Mesodermal cell (in vitro differentiated cells): ENCODE data around the gene ARGLU1.

Experiments used
- H3K27ac ChIP-seq: 2 replicates; pipeline ENCODE4 v1.7.0; 2013; ENCODE audit warnings: mild to moderate bottlenecking, low read depth, low read length, moderate library complexity; ENCODE audit not compliant: severe bottlenecking
- H3K36me3 ChIP-seq: 2 replicates; pipeline ENCODE4 v1.7.1; 2013; ENCODE audit warnings: mild to moderate bottlenecking, low read length, moderate library complexity; ENCODE audit not compliant: control insufficient read depth, insufficient read depth
- H3K4me1 ChIP-seq: one replicate; pipeline ENCODE4 v1.7.1; 2013; ENCODE audit warnings: mild to moderate bottlenecking, low read length; ENCODE audit not compliant: insufficient read depth, control insufficient read depth, poor library complexity, severe bottlenecking
- H3K4me3 ChIP-seq: 2 replicates; pipeline ENCODE4 v1.7.0; 2013; ENCODE audit warnings: low read length, control low read depth, mild to moderate bottlenecking; ENCODE audit not compliant: insufficient read depth, poor library complexity, severe bottlenecking; ENCODE audit errors: extremely low read depth
- H3K9me3 ChIP-seq: 2 replicates; pipeline ENCODE4 v1.7.1; 2013; ENCODE audit warnings: mild to moderate bottlenecking, low read length, moderate library complexity; ENCODE audit not compliant: control insufficient read depth
- WGBS, 2 experiments: methylation state at CpG; one replicate each; pipeline ENCODE4 v1.1.5; 2013; ENCODE audit warnings: missing lambda C conversion rate in 2 of 2; ENCODE audit not compliant: insufficient coverage in 2 of 2; 5-methylcytosine and 5-hydroxymethylcytosine counted together

ARGLU1 gene

DNA sequence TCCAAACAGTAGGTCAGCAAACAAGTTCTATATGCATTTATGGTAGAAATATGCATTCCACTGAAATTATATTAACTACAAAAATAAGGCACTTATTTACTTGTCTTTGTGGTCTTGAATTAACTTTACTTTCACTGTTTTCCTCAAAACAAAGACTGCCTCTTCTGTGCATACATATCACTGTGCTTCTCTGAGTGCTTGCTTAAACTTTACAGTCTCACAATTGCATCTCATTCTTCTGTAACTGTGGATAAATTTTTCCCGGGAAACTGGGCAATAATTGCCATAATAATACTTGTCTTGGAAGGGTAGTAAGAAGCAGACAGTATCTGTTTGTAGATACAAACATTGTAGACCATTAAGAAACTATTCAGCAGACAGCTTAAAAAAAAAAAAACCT is 70.9 kb downstream of the ARGLU1 start:
- Histone ChIP-seq H3K9me3 (no peaks in the 10 kb centered on the region), H3K27ac (peak overlapping the region; percentile 76), H3K4me3 (no peak overlapping the region), H3K36me3 (peaks cover 53% of the 10 kb centered on the region), H3K4me1 (peaks cover 28% of the 10 kb centered on the region)
- no CpG with 5 or more reads among the region's 1 CpG for WGBS, 2 experiments

DNA sequence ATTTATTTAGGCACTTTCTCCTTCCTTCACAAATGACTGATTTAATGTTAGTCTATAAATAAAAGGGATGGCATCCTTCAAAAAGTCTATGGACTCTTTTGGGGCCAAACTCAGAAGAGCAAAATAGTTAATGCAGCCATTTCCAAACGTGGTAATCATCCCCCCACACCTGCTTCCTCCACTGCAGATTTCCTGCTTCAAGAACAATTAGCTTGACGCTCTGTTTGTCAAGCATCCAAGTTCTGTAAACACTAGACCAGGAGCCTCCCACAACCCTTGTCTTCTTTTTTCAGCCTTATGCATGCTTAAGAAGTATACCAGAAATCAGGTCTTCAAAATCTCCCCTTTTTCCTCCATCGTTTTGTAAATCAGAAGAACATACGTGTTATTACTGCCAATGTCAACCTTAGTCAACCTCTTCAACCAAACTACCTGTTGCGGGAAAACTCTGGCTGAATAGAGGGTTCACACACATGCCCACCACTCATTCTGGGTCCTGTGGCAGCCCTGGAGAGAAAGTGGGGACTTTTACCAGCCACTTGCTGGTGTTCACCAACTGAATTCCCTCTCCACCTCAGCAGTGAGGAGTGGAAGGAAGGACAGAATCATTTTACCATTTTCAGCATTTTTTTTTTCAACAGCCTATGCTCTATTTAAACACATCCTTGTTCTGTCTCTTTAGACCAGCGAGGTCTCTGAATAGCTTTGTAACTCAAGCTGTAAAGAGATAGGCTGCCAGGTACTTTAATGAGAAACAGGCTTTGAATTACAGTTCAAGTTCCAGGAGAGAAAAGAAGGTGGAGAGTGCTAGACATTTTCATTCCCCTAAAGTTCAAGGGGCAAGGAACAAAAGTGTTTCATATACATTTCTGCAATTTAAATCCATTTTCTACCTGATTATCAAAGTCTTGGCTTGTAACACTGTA is 71.6 kb downstream of the ARGLU1 start:
- 77 to 94% methylated on average over 4 of the region's 6 CpGs for WGBS, 2 experiments
- H3K36me3 ChIP-seq: peaks cover 56% of the 10 kb centered on the region
- no peaks in the 10 kb centered on the region for H3K9me3 ChIP-seq
- H3K27ac ChIP-seq: peak overlapping the region; percentile 76
- no peak overlapping the region for H3K4me3 ChIP-seq
- peaks cover 29% of the 10 kb centered on the region for H3K4me1 ChIP-seq

DNA sequence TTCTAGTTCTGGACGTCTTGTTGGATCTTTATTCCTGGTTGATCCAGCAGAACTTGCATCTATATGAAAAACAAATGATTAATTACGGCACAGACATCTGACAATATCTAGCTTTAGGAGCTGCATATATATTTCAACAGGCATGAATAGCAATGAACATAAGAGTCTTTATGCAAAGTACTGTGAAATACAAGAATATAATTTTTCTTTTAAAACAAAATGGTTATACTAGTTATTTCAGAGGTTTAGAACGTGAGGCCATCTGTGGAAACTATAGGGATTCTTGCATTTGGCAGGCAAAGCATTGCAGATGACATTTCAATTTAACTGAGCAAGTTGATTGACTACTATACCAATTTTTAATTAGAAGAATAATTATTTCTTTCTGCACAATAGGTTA is 73.0 kb downstream of the ARGLU1 start:
- 83 to 100% methylated on average over 1 of the region's 3 CpGs for WGBS, 2 experiments
- no peak overlapping the region for H3K4me3 ChIP-seq
- H3K27ac ChIP-seq: no peak overlapping the region
- peaks cover 70% of the 10 kb centered on the region for H3K36me3 ChIP-seq
- H3K9me3 ChIP-seq: no peaks in the 10 kb centered on the region
- H3K4me1 ChIP-seq: peaks cover 23% of the 10 kb centered on the region

DNA sequence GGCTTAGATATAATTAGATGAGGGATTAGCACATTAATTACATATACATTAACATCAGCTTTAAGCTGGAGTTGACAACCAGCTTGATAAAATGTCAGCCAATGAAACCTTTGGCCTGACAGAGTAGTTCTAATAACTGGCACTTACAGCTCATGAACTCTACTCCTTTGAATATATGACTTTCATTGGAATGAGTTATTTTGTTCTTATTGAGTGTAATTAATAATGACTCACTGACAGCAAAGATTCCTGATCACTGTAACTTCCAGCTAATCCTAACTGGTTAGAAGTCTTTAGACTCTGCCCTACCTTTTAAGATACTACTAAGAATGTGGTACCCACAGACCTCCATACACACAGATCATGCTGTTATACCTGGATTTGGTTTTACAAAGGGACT is 73.4 kb downstream of the ARGLU1 start:
- no peak overlapping the region for H3K4me3 ChIP-seq
- no peaks in the 10 kb centered on the region for H3K9me3 ChIP-seq
- no peak overlapping the region for H3K27ac ChIP-seq
- H3K36me3 ChIP-seq: peaks cover 71% of the 10 kb centered on the region
- H3K4me1 ChIP-seq: peaks cover 19% of the 10 kb centered on the region

DNA sequence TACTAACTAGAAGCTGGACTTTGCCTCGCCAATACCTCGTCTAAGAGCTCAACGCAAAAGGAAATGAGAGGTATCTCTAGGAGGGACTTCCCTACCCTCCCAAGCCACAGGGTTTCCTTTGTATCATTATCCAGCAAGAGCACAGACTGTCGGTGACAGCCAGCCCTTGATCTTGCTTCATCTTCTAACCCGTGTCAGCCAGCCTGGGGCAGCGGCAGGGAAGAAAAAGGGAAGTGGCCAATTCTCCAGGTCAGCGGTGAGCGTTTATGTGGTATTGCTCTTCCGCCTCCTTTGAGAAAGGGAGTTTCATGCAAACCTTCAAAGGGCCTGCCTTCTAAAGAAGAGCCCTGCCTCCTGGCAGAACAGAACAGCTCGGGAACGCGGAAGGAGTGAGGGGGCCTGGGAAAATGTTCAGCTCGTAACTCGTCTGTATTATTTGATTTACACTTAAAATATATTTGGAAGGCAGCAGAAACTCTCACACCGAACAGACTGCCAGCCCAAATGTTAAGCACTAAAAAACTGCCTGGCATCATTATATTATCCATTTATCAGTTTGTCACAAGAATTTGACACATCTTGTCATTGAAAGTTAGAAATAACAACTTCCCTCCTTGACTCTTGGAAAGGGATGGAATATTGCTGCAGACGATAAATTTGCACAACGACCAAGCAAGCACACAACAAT is 74.3 kb downstream of the ARGLU1 start:
- 91 to 95% methylated on average over 10 to 12 of the region's 17 CpGs for WGBS, 2 experiments
- Histone ChIP-seq H3K36me3 (peaks cover 66% of the 10 kb centered on the region), H3K4me1 (peaks cover 13% of the 10 kb centered on the region), H3K4me3 (no peak overlapping the region), H3K9me3 (no peaks in the 10 kb centered on the region), H3K27ac (no peak overlapping the region)

DNA sequence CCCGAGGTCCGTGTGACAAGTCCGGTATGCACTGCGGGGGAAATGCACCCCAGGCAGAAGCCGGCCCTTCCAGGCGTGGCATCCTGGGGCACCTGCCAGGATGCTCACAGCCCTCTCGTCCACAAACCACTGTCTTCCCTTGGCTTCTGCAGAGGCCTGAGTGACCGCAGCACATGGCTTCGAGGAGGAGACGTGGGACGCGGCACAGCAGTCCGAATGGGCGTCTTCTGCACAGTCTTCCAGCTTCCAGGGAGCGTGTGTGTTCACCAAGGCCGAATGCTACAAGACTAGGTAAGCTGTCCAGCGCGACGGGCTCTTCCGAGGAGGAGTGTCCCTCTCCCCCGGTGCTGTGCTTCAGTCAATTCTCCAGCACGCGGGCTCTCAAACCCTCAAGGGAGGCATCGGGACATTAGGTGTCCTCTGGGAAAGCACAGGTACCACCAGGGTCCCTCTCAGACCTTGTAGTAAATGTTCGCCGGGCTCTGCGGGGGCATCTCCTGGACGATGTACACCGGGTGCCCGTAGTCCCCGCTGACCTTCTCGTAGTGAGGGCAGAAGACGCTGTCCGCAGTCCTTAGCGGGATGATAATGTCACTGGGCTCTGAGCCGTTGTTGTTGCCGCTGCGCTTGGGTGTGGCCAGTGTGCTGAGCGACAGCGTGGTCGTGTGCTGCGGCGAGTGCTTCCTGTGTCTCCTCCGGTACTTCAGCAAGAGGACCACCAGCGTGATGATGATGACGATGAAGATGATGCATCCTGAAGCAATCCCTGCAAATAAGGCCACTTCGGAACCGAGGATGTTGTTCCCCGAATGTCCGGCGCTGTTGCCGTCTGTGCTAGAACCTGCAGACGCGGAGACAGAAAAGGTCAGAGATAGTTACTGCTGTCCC is 75.1 kb downstream of the ARGLU1 start:
- 96 to 98% methylated on average over 54 of the region's 54 CpGs for WGBS, 2 experiments
- peaks cover 7% of the 10 kb centered on the region for H3K4me1 ChIP-seq
- H3K4me3 ChIP-seq: no peak overlapping the region
- peaks cover 64% of the 10 kb centered on the region for H3K36me3 ChIP-seq
- no peak overlapping the region for H3K27ac ChIP-seq
- H3K9me3 ChIP-seq: no peaks in the 10 kb centered on the region

DNA sequence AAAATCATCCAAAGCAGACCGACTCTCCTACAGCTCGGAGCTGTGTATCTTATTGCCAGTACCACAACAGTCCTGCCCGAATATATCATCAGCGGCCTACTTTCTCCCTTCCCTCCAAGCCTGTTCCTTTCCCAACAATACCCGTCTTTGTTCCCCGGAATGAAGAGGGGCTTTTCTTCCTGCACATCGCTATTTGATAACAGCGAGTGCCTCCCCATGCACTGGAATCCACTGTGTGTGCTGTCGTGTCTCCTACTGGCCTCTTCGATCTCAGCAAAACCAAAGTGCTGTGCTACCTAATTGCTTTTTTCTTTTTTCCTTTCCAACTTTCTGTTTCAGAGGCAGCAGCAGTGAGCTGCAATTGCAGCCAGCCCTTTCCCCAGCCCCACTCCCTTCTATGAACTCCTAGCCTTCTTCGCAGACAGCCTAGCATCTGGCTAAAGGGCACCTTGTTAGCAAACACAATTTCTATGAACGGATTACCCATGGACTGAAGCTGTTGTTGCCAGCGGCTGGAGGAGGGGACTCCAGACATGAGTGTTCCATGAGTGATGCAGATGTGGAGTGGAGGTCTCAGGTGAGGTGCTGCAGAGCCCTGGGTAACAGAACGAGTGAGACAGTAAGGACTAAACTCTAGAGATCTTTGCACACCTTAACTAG is 75.9 kb downstream of the ARGLU1 start:
- no peak overlapping the region for H3K4me3 ChIP-seq
- WGBS, 2 experiments: 83 to 93% methylated on average over 12 to 14 of the region's 14 CpGs
- H3K4me1 ChIP-seq: peaks cover 6% of the 10 kb centered on the region
- H3K27ac ChIP-seq: no peak overlapping the region
- no peaks in the 10 kb centered on the region for H3K9me3 ChIP-seq
- H3K36me3 ChIP-seq: peaks cover 64% of the 10 kb centered on the region
